SU-DHL-6 (cell line): ENCODE measurements around the gene CTSA.

Source experiments
- H2AFZ ChIP-seq: fragments of 200-600 bp; sonication (generic); 2 replicates; pipeline ENCODE4 v1.6.1; 2014; ENCODE audit warnings: low read depth, mild to moderate bottlenecking, moderate library complexity, mixed read lengths, antibody characterized with exemption, low read length; ENCODE audit not compliant: severe bottlenecking
- H3F3A ChIP-seq: fragments of 200-600 bp; shearing (Covaris generic); 2 replicates; pipeline ENCODE4 v1.6.0; 2016; ENCODE audit warnings: antibody characterized with exemption, mild to moderate bottlenecking; ENCODE audit not compliant: insufficient read depth
- H3K27ac ChIP-seq: fragments of 200-600 bp; sonication (generic); 2 replicates; pipeline ENCODE4 v1.5.1; 2016; ENCODE audit warnings: low read depth, mild to moderate bottlenecking, low read length, moderate library complexity, mixed read lengths
- H3K27me3 ChIP-seq: fragments of 200-600 bp; sonication (generic), shearing (Covaris generic); 2 replicates; pipeline ENCODE4 v1.6.0; 2014; ENCODE audit warnings: mild to moderate bottlenecking, low read length
- H3K36me3 ChIP-seq: fragments of 200-600 bp; sonication (generic); 2 replicates; pipeline ENCODE4 v1.6.1; 2014; ENCODE audit warnings: mild to moderate bottlenecking, low read length, mixed read lengths
- H3K4me2 ChIP-seq: fragments of 300-600, 200-600 bp; shearing (Covaris generic), sonication (generic); 2 replicates; pipeline ENCODE4 v1.6.0; 2014; ENCODE audit warnings: low read length, low read depth, mild to moderate bottlenecking; ENCODE audit not compliant: poor library complexity, severe bottlenecking
- H3K4me3 ChIP-seq: fragments of 200-600 bp; sonication (generic); 2 replicates; pipeline ENCODE4 v1.5.1; 2014; ENCODE audit warnings: antibody characterized with exemption, low read length, mild to moderate bottlenecking, mixed read lengths; ENCODE audit not compliant: insufficient read depth, poor library complexity, severe bottlenecking
- H3K79me2 ChIP-seq: fragments of 200-600 bp; sonication (generic); 2 replicates; pipeline ENCODE4 v1.6.1; 2014; ENCODE audit warnings: mild to moderate bottlenecking, low read length, moderate library complexity; ENCODE audit not compliant: insufficient read depth
- H3K9ac ChIP-seq: fragments of 200-600 bp; sonication (generic); 2 replicates; pipeline ENCODE4 v1.7.0; 2014; ENCODE audit warnings: mild to moderate bottlenecking, low read length
- H3K9me2 ChIP-seq: fragments of 200-600 bp; sonication (generic); replicated peaks from 2 replicates; pipeline ENCODE4 v1.6.1; 2014; ENCODE audit warnings: low read length; ENCODE audit not compliant: insufficient read depth
- H3K9me3 ChIP-seq: fragments of 200-600 bp; sonication (generic); 2 replicates; pipeline ENCODE4 v1.6.1; 2014; ENCODE audit warnings: low read length, mixed read lengths; ENCODE audit not compliant: insufficient read depth
- H4K20me1 ChIP-seq: fragments of 200-600 bp; sonication (generic); 2 replicates; pipeline ENCODE4 v1.6.1; 2014; ENCODE audit warnings: low read depth, mild to moderate bottlenecking, antibody characterized with exemption, low read length, moderate library complexity, mixed read lengths
- CTCF ChIP-seq: fragments of 200-600 bp; sonication (generic); IDR thresholded peaks from one replicate; pipeline ENCODE4 v1.5.1; 2017; ENCODE audit warnings: antibody characterized with exemption, mild to moderate bottlenecking, low read length, moderate library complexity; ENCODE audit not compliant: insufficient read depth, poor library complexity, severe bottlenecking
- EZH2phosphoT487 ChIP-seq: fragments of 200-600 bp; sonication (generic), shearing (Covaris generic); conservative IDR thresholded peaks from 2 replicates; pipeline ENCODE4 v1.6.1; 2018; ENCODE audit warnings: mild to moderate bottlenecking, antibody characterized with exemption, low read length, moderate library complexity, mixed read lengths

CTSA gene

GRCh38 chr20:45890077-45890984 is 804 bp upstream of the CTSA start:
- H3K79me2 ChIP-seq: no peaks in the 10 kb centered on the region
- TF ChIP-seq EZH2phosphoT487 (no peak), CTCF (no peak)
- H3K4me2 ChIP-seq: peak overlapping the region; percentile 65
- H3K27me3 ChIP-seq: no peaks in the 10 kb centered on the region
- H3K9ac ChIP-seq: peak overlapping the region; percentile 81
- H3K27ac ChIP-seq: peak overlapping the region; percentile 45
- peak overlapping the region; percentile 93 for H2AFZ ChIP-seq
- H3K36me3 ChIP-seq: no peaks in the 10 kb centered on the region
- H4K20me1 ChIP-seq: no peaks in the 10 kb centered on the region
- H3K9me3 ChIP-seq: no peaks in the 10 kb centered on the region
- H3K4me3 ChIP-seq: peak overlapping the region; percentile 86
- H3K9me2 ChIP-seq: no peaks in the 10 kb centered on the region
- no peaks in the 10 kb centered on the region for H3F3A ChIP-seq

GRCh38 chr20:45892049-45892825 is 1.1 kb downstream of the CTSA start:
- Histone ChIP-seq H3K79me2 (no peaks in the 10 kb centered on the region), H3K27me3 (no peaks in the 10 kb centered on the region), H3K9me3 (no peaks in the 10 kb centered on the region), H3K4me3 (peak overlapping the region; percentile 86), H4K20me1 (no peaks in the 10 kb centered on the region), H3K4me2 (peak overlapping the region; percentile 65), H3K9me2 (no peaks in the 10 kb centered on the region), H2AFZ (no peak overlapping the region), H3K36me3 (no peaks in the 10 kb centered on the region), H3F3A (no peaks in the 10 kb centered on the region), H3K9ac (peak overlapping the region; percentile 81), H3K27ac (no peak overlapping the region)
- TF ChIP-seq CTCF (no peak), EZH2phosphoT487 (no peak)

- no peak overlapping the region for H2AFZ ChIP-seq
- H3K27me3 ChIP-seq: no peaks in the 10 kb centered on the region
- H3K9me2 ChIP-seq: no peaks in the 10 kb centered on the region
- no peak overlapping the region for H3K4me2 ChIP-seq
- no peaks in the 10 kb centered on the region for H3F3A ChIP-seq
- no peak overlapping the region for H3K9ac ChIP-seq
- no peak overlapping the region for H3K4me3 ChIP-seq
- no peaks in the 10 kb centered on the region for H3K79me2 ChIP-seq
- H4K20me1 ChIP-seq: no peaks in the 10 kb centered on the region
- H3K27ac ChIP-seq: no peak overlapping the region
- H3K36me3 ChIP-seq: no peaks in the 10 kb centered on the region
- no peak for TF ChIP-seq EZH2phosphoT487
- TF ChIP-seq CTCF: no peak
- H3K9me3 ChIP-seq: no peaks in the 10 kb centered on the region
Measured at GRCh38 chr20:45892828-45893500, 1.8 kb downstream of the CTSA start.
